DND-41 (cell line): ENCODE data around the gene RPL5.

Source experiments
- ATAC-seq: fragments of 200-7000 bp; cut with Tn5 transposase; 3 replicates; pipeline ENCODE4 v1.9.1; 2021; ENCODE audit warnings: low read depth; ENCODE audit not compliant: insufficient read depth
- DNase-seq: peaks from one replicate; pipeline ENCODE4 v3.0.0-alpha.2; 2020
- H2AFZ ChIP-seq: 2 replicates; pipeline ENCODE4 v1.6.0; 2012; ENCODE audit warnings: low read depth, low read length
- H3K27ac ChIP-seq: 2 replicates; pipeline ENCODE4 v1.5.1; 2012; ENCODE audit warnings: low read length, inconsistent platforms
- H3K27me3 ChIP-seq: fragments of 200-600 bp; sonication (generic); 2 replicates; pipeline ENCODE4 v1.6.0; 2012; ENCODE audit warnings: low read length, mild to moderate bottlenecking, inconsistent platforms; ENCODE audit not compliant: insufficient read depth, poor library complexity
- H3K36me3 ChIP-seq: 2 replicates; pipeline ENCODE4 v1.5.1; 2012; ENCODE audit warnings: low read length, inconsistent platforms; ENCODE audit not compliant: insufficient read depth
- H3K4me1 ChIP-seq: 2 replicates; pipeline ENCODE4 v1.5.1; 2012; ENCODE audit warnings: mild to moderate bottlenecking, low read length; ENCODE audit not compliant: insufficient read depth
- H3K4me2 ChIP-seq: 2 replicates; pipeline ENCODE4 v1.6.0; 2012; ENCODE audit warnings: mild to moderate bottlenecking, moderate library complexity, low read length, inconsistent platforms; ENCODE audit not compliant: insufficient read depth
- H3K4me3 ChIP-seq, 2 experiments: fragments of 200-600 bp in 1 of 2; shearing (Covaris generic) in 1 of 2; 2 replicates each; pipeline ENCODE4 v1.5.1; 2012 to 2016; ENCODE audit warnings: inconsistent platforms in 2 of 2, low read length in 2 of 2, mild to moderate bottlenecking in 2 of 2, low read depth in 1 of 2, moderate library complexity in 1 of 2
- H3K79me2 ChIP-seq: 2 replicates; pipeline ENCODE4 v1.6.0; 2012; ENCODE audit warnings: low read length, inconsistent platforms; ENCODE audit not compliant: insufficient read depth
- H3K9ac ChIP-seq: 2 replicates; pipeline ENCODE4 v1.6.0; 2012; ENCODE audit warnings: low read depth, mild to moderate bottlenecking, inconsistent platforms, low read length, moderate library complexity
- H3K9me3 ChIP-seq: 2 replicates; pipeline ENCODE4 v1.5.1; 2012; ENCODE audit warnings: low read length, moderate library complexity, mild to moderate bottlenecking, inconsistent platforms; ENCODE audit not compliant: insufficient read depth, severe bottlenecking
- H4K20me1 ChIP-seq: 2 replicates; pipeline ENCODE4 v1.6.0; 2012; ENCODE audit warnings: low read length; ENCODE audit not compliant: insufficient read depth
- CTCF ChIP-seq: IDR thresholded peaks from 2 replicates; pipeline ENCODE4 v1.5.1; 2012; ENCODE audit warnings: borderline replicate concordance, low read length, moderate library complexity, mild to moderate bottlenecking; ENCODE audit not compliant: poor library complexity, severe bottlenecking; ENCODE audit errors: extremely low read depth
- EZH2 ChIP-seq: IDR thresholded peaks from 3 replicates; pipeline ENCODE4 v1.6.1; 2012; ENCODE audit warnings: borderline replicate concordance, low read depth, mild to moderate bottlenecking, moderate library complexity, low read length, inconsistent platforms; ENCODE audit not compliant: severe bottlenecking

RPL5 gene

GRCh38 chr1:92803140-92803887, 28.5 kb upstream of the RPL5 start:
- Histone ChIP-seq H3K4me2 (no peak overlapping the region), H3K27ac (no peak overlapping the region), H4K20me1 (no peaks in the 10 kb centered on the region), H3K9ac (no peak overlapping the region), H2AFZ (no peak overlapping the region), H3K4me3 (no peak overlapping the region), H3K9me3 (no peaks in the 10 kb centered on the region), H3K27me3 (no peaks in the 10 kb centered on the region), H3K36me3 (no peaks in the 10 kb centered on the region), H3K79me2 (no peaks in the 10 kb centered on the region), H3K4me1 (no peaks in the 10 kb centered on the region)
- ATAC-seq = no peak
- no peak for DNase-seq
- TF ChIP-seq EZH2 = no peak
- no peak for TF ChIP-seq CTCF

GRCh38 chr1:92804721-92805201, 27.1 kb upstream of the RPL5 start:
- H3K4me3 ChIP-seq = no peak overlapping the region
- no peaks in the 10 kb centered on the region for H3K36me3 ChIP-seq
- no peak overlapping the region for H2AFZ ChIP-seq
- H3K9ac ChIP-seq = no peak overlapping the region
- no peak overlapping the region for H3K27ac ChIP-seq
- H3K4me1 ChIP-seq = no peaks in the 10 kb centered on the region
- H3K4me2 ChIP-seq = no peak overlapping the region
- DNase-seq (no peak), ATAC-seq (no peak)
- H3K9me3 ChIP-seq = no peaks in the 10 kb centered on the region
- no peak for TF ChIP-seq CTCF
- TF ChIP-seq EZH2 = no peak
- H4K20me1 ChIP-seq = no peaks in the 10 kb centered on the region
- no peaks in the 10 kb centered on the region for H3K27me3 ChIP-seq
- no peaks in the 10 kb centered on the region for H3K79me2 ChIP-seq

- TF ChIP-seq CTCF = no peak
- Histone ChIP-seq H3K9me3 (no peaks in the 10 kb centered on the region), H3K9ac (no peak overlapping the region), H3K27me3 (no peaks in the 10 kb centered on the region), H4K20me1 (no peaks in the 10 kb centered on the region), H3K36me3 (no peaks in the 10 kb centered on the region), H3K4me2 (no peak overlapping the region), H3K27ac (no peak overlapping the region), H3K79me2 (no peaks in the 10 kb centered on the region), H3K4me1 (no peaks in the 10 kb centered on the region), H3K4me3 (no peak overlapping the region), H2AFZ (0 out of 2 replicates have a peak overlapping the region, but pooled peaks have one; percentile 25)
- no peak for ATAC-seq
- DNase-seq = no peak
Observed at GRCh38 chr1:92805216-92805615, 26.6 kb upstream of the RPL5 start.

GRCh38 chr1:92808381-92808780, 23.5 kb upstream of the RPL5 start:
- no peaks in the 10 kb centered on the region for H3K36me3 ChIP-seq
- no peak overlapping the region for H3K9ac ChIP-seq
- H3K27ac ChIP-seq = no peak overlapping the region
- no peak overlapping the region for H3K4me2 ChIP-seq
- no peak for ATAC-seq
- H4K20me1 ChIP-seq = no peaks in the 10 kb centered on the region
- H2AFZ ChIP-seq = no peak overlapping the region
- DNase-seq = no peak
- H3K4me3 ChIP-seq = no peak overlapping the region
- TF ChIP-seq EZH2 = no peak
- TF ChIP-seq CTCF = no peak
- no peaks in the 10 kb centered on the region for H3K79me2 ChIP-seq
- no peaks in the 10 kb centered on the region for H3K27me3 ChIP-seq
- no peaks in the 10 kb centered on the region for H3K4me1 ChIP-seq
- no peaks in the 10 kb centered on the region for H3K9me3 ChIP-seq
